ENCODE results near the gene L3MBTL2.

- TF ChIP-seq, protein P1, sequence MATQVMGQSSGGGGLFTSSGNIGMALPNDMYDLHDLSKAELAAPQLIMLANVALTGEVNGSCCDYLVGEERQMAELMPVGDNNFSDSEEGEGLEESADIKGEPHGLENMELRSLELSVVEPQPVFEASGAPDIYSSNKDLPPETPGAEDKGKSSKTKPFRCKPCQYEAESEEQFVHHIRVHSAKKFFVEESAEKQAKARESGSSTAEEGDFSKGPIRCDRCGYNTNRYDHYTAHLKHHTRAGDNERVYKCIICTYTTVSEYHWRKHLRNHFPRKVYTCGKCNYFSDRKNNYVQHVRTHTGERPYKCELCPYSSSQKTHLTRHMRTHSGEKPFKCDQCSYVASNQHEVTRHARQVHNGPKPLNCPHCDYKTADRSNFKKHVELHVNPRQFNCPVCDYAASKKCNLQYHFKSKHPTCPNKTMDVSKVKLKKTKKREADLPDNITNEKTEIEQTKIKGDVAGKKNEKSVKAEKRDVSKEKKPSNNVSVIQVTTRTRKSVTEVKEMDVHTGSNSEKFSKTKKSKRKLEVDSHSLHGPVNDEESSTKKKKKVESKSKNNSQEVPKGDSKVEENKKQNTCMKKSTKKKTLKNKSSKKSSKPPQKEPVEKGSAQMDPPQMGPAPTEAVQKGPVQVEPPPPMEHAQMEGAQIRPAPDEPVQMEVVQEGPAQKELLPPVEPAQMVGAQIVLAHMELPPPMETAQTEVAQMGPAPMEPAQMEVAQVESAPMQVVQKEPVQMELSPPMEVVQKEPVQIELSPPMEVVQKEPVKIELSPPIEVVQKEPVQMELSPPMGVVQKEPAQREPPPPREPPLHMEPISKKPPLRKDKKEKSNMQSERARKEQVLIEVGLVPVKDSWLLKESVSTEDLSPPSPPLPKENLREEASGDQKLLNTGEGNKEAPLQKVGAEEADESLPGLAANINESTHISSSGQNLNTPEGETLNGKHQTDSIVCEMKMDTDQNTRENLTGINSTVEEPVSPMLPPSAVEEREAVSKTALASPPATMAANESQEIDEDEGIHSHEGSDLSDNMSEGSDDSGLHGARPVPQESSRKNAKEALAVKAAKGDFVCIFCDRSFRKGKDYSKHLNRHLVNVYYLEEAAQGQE (IDR thresholded peaks at IDR 0.05; ENCODE audit: low read depth), result no peak
- TF ChIP-seq EGR1 (IDR thresholded peaks at IDR 0.05), result no peak
- no peak for TF ChIP-seq EP300 (IDR thresholded peaks at IDR 0.05; ENCODE audit: borderline replicate concordance)
- TF ChIP-seq, protein P2, sequence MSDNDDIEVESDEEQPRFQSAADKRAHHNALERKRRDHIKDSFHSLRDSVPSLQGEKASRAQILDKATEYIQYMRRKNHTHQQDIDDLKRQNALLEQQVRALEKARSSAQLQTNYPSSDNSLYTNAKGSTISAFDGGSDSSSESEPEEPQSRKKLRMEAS (IDR thresholded peaks at IDR 0.05), result no peak
- no peak for TF ChIP-seq TAF1 (IDR thresholded peaks at IDR 0.05; ENCODE audit: low read depth)
- no peak for TF ChIP-seq RAD21 (IDR thresholded peaks at IDR 0.05; ENCODE audit: low read depth)
- no peak for TF ChIP-seq CREB1 (IDR thresholded peaks at IDR 0.05; ENCODE audit: low read depth)
- no peak for TF ChIP-seq CEBPB (IDR thresholded peaks at IDR 0.05)
These were observed 4.0 kb upstream of the L3MBTL2 start for GRCh38 chr22:41201141-41201540.
